ENCODE results near the gene NGB. TPM values are rescaled to one million over a fixed set of nuclear protein-coding genes. Genes with fewer than 3 reads are reported as not detected.
"Not testable (repeated sequence)": the region's sequence is repeated elsewhere in the genome, so short reads cannot be mapped to it uniquely, and the experiment has no call there.

NGB gene
- polyA plus RNA-seq, 1 donor: not detected

- DNase-seq: no peak
Observed at GRCh38 chr14:77296155-77296554, 25.1 kb upstream of the NGB start.

GRCh38 chr14:77290705-77291104 is 19.7 kb upstream of the NGB start:
- no peak for DNase-seq

- no peak for DNase-seq
Observed at GRCh38 chr14:77286576-77286975, 15.6 kb upstream of the NGB start.

- no peak for DNase-seq
Observed at GRCh38 chr14:77284466-77284865, 13.5 kb upstream of the NGB start.

GRCh38 chr14:77284066-77284465 is 13.1 kb upstream of the NGB start:
- DNase-seq: no peak

GRCh38 chr14:77281852-77282410 is 10.9 kb upstream of the NGB start:
- DNase-seq: no peak

GRCh38 chr14:77280921-77281320 is 9.9 kb upstream of the NGB start:
- not testable (repeated sequence) for DNase-seq

- DNase-seq: no peak
Observed at GRCh38 chr14:77279719-77280118, 8.7 kb upstream of the NGB start.

- DNase-seq: no peak
Observed at GRCh38 chr14:77278461-77279230, 7.6 kb upstream of the NGB start.

- no peak for DNase-seq
Observed at GRCh38 chr14:77276959-77277358, 6.0 kb upstream of the NGB start.

GRCh38 chr14:77276295-77276935 is 5.4 kb upstream of the NGB start:
- DNase-seq: no peak

- DNase-seq: no peak
Observed at GRCh38 chr14:77275601-77276017, 4.6 kb upstream of the NGB start.

GRCh38 chr14:77275041-77275580 is 4.1 kb upstream of the NGB start:
- DNase-seq: no peak

GRCh38 chr14:77273796-77274195 is 2.8 kb upstream of the NGB start:
- no peak for DNase-seq

GRCh38 chr14:77272261-77272660 is 1.3 kb upstream of the NGB start:
- no peak for DNase-seq

GRCh38 chr14:77270361-77271112 is 469 bp downstream of the NGB start:
- no peak for DNase-seq

- no peak for DNase-seq
Observed at GRCh38 chr14:77268989-77269600, 1.9 kb downstream of the NGB start.

- no peak for DNase-seq
Observed at GRCh38 chr14:77267937-77268699, 2.9 kb downstream of the NGB start.

- no peak for DNase-seq
Observed at GRCh38 chr14:77266336-77266735, 4.7 kb downstream of the NGB start.

- no peak for DNase-seq
Observed at GRCh38 chr14:77265561-77266335, 5.3 kb downstream of the NGB start.

GRCh38 chr14:77265187-77265515 is 5.9 kb downstream of the NGB start:
- no peak for DNase-seq
